GM19099 (cell line): ENCODE data around the gene MOV10L1.

Experiments
- POLR2A ChIP-seq: IDR thresholded peaks from 3 replicates; pipeline ENCODE4 v1.6.1; 2011; ENCODE audit warnings: low read depth; ENCODE audit not compliant: insufficient read length; ENCODE audit errors: extremely low read depth

The MOV10L1 gene

DNA sequence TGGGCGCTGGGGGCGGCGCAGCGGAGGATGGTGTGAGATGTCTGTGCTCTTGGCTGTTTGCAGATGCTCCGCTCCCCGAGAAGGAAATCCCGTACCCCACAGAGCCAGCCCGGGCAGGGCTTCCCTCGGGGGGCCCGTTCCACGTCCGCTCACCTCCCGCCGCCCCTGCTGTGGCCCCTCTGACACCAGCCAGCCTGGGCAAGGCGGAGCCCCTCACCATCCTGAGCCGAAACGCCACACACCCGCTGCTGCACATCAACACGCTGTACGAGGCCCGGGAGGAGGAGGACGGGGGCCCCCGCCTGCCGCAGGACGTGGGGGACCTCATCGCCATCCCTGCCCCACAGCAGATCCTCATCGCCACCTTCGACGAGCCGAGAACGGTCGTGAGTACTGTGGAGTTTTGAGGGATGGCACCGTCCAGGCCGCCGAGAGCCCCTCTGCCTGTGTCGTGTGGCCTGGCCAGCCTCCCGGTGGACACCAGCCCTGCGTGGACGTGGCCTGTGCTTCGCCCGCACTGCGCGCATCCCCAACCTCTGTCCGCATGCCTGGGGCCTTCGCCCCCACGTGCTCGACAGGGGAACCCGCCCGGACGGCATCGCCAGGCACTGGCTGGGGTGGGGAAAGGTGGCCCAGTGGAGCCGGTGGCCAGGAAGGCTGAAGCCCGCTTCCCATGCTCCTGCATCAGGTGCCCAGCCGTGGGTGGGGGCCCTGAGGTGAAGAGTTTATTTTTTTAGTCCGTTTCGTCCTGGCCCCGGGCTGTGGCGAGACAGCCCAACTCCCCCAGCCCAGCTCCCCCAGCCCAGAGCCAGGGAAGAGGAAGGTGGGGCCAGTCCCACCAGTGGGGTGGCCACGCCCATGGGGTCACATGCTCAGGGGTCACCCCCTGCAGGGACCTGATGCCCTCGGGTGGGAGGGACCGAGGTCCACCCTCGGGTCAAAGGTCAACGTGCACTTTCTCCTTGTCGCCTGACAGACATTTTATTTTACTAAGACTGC is 89.4 kb downstream of the MOV10L1 start:
- TF ChIP-seq POLR2A = no peak

DNA sequence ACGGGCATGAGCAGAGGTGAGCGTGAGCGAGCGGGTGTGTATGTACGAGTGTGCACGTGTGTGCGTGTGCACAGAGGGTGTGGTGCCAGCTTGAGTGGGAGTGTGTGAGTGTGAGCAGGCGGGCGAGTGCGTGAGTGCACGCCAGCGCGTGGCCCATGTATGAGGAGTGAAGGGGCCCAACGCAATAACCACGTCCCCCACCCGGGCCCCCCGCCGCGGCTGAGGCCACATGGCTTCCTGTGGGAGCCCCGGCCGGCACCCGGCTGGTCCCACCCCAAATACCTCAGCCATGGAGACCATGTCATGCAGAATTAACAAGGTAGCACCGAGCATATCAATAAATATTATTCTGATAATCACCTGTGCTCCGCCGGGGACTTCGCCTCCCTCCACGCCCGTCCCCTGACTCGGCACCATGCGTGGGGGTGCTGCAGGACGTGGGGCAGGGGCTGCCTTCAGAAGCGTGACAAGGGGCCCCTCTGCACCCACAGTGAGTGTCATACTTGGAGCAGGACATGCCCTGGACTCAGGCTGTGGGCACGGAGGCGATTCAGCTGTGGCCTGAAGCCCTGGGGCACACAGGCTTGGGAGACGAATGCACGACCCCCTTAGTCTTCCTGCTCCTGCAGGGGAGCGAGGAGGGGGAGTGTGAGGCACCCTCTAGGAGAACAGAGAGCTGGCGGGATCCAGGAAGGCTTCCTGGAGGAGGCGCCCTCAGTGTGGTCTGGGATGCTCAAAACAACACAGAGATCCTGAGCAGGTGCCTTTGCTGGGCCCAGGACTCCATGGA is 90.3 kb downstream of the MOV10L1 start:
- no peak for TF ChIP-seq POLR2A

DNA sequence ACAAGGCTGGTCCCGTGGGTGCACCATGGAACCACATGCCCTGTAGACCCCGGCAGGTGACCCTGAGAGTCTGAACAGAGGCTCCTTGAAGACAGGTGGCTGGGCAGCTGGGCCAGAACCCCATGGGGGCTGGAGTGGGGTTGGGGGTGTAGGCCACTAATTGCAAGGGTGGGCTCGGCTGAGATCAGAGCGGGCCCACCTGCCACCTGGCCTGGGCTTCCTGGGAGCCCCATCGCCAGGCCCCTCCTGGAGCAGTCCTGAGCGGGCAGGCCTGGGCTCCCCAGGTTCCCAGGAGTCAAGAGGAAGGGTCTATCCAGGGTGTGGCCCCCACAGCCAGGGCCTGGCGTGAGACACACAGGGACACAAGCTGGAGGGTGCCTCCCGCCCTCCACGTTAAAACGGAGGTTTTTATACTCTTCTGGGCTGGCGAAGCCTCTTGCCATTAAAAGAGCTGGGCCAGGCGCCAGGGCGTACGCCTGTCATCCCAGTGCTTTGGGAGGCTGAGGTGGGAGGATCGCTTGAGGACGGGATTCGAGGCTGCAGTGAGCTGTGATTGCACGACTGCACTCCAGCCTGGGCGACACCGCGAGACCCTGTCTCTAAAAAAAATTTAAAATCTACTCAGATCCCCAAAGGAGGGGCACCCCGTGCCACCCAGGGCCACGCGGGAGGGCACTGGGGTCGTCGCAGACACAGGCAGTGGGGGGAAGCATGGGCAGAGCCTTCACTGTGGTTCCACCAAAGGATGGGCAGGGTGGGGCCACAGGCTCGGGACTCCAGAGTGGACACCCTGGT is 91.1 kb downstream of the MOV10L1 start:
- TF ChIP-seq POLR2A = no peak

DNA sequence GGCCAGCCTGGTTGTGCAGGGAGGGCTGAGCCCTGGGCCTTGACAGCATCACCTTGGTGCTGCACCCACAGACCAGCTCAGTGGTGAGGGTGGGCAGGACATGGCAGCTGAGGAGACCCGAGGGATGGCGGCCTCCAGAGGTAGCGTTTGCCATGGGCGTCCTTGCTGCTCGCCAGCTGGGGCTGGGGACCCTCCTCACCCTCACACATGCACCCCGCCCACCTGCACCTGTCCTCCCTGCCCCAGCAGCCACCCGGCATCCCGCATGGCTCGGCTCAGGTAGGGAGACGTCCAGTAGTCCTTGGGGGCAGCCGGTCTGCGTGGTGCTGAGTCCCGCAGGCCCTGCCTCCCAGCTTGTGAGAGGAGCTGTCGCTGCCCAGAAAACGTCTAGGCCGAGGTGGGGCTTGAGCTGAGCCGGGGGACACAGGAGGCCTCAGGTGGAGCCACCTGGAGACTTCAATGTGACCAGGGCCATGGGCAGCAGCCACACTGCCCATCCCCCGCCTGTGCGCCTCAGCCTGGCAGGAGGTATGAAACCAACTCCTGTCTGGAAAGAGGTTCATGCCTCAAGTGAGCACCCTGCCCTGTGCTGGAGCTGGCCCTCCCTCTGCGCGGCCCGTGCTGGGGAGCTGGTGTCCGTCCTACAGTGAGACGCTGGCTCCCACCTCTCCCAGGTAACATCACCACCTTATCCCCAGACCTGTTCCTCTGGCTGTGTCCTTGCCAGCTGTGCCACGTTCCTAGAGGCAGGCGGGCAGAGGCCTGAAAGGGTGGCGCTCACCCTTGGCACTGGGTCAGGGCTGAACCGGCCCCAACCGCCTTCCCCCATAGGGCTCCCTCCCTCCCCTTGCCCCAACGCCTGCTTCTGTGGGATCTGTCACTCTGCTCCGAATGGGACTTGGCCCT is 92.6 kb downstream of the MOV10L1 start:
- no peak for TF ChIP-seq POLR2A

DNA sequence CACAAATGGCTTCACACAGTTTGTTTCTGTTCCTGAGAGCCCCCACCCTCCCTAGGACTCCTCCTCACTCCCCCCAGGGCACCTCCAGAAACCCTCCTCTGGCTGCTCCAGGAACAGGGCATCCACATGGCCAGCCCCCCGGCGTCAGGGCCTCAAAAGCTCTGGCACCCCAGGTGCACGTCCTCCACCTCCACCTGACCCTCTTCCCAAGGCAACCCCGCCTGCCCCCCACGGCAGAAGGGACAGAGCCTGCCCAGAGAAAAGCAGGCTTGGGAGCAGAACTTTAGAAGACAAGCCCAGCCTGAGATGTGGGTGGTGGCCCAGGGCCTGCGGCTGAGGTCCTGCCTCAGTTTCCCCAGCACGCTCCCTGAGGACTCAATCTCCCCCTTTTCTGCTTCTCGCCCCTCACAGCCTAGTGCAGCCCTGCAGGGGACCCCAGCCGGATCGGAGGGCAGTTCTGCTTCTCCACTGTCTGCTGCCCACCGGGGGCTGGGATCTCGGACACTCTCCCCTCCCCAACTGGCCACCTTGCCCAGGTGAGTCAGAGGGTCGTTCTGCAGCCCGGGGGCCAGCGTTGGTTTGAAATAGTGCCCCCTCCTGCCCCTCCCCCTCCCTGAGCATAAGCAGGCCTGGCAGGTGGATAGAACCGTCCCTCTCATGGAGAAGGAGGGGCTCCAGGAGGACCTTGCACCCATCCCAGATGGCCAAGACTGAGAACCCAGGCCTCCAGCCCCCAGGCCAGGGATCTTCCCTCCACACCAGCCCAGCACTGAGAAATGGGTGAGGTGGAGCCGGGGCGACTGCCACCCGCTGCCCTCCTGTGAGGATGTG is 93.5 kb downstream of the MOV10L1 start:
- TF ChIP-seq POLR2A = no peak

DNA sequence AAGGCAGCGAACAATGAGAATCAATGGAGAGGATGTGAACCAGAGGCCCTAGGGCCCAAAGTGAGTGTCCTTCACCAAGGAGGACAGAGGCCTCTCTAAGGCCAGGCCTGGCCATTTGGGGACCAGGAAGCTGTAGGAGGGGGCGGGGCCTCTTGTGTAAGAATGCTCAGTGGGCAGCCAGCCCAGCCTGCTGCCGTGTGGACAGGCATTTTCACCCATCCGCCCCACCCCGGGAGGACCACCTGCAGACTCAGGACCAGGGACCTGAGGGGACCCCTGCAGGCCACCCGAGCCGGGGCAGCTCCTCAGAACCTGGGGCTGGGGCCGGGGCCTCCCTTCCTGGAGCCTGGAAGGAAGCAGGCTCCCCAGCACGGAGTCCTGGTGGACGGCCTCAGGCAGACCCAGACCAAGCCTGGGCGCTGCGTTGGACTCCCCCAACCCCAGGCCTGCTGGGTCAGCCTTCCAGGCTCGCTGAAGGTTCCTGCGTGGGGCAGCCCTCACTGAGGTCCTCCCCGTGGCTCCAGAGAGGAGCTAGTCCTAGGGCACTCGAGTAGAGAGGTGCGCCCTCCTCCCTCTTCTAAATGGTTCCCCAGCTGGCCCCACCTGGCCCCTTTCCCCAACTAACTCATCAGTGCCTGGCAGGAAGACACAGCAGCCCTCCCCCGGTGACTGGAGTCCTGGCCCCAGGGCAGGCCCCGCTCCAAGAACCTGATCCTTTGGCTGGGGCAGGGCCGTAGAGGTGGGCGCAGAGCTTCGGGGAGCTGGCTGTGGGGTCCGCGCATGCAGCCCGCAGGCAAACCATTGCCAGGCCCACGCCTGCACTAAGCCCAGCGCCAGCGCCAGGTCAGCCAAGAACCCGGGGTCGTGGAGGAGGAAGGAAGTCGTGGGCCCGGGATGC is 94.4 kb downstream of the MOV10L1 start:
- TF ChIP-seq POLR2A = no peak

DNA sequence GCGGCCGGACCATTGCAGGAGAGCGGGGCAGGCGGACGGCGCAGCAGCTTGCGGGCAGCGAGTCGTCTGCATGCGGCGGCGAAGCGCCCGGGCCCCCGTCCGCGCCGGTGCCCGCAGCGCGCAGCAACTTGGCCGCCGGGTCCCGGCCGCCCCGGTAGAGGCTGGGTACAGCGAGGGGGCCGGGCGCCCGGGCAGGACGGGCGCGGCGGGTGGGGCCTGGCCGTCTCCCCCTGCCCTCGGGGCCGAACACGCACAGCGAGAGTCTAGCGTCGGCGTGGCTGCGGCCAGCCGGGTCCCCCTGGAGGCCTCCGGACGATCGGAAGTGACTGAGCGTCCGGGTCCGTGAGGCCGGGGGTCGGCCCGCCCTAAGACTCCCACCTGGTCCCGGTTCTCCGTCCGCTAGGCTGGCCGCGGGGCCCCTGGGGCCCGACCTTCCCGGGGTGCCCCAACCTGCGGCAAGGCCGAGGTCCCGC is 95.1 kb downstream of the MOV10L1 start:
- no peak for TF ChIP-seq POLR2A

DNA sequence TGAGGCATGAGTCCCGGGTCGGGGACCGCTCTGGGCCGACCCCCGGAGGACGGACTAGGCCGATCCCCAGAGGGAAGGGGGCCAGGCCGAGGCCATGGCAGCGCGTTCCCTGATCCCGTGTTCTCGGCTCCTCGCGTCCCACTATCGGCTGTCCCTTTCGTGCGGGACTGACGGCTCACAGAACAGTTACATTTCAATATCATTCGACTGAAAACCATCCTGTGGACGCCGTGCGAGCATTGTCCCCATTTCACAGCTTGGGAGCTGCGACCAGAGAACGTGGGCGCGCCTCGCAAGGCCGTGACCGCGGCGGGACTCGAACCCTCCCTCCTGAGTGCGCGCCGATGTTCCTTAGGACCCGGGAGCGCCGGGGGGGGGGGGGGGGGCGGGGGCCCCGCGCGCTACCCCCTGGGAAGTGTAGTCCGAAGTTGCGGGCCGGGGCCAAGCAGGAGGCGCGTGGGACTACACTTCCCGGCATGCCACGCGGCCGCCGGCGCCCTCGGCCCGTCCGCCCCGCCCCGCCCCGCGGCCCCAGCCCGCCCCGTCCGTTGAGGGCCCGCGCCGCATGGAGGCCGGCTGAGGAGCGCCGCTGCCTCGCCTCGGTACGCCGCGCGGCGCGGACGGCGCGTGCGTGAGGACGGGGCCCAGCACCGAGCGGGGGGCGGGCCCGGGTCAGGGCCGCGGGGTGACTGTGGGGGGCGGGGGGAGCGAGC is 95.7 kb downstream of the MOV10L1 start, which contains the start of gene TRABD:
TRABD (plus strand) TSS at position 539 of the 713 bp plus-strand sequence. CDS start 7,148 bp downstream, outside the sequence.
- TF ChIP-seq POLR2A = peak; percentile 59

DNA sequence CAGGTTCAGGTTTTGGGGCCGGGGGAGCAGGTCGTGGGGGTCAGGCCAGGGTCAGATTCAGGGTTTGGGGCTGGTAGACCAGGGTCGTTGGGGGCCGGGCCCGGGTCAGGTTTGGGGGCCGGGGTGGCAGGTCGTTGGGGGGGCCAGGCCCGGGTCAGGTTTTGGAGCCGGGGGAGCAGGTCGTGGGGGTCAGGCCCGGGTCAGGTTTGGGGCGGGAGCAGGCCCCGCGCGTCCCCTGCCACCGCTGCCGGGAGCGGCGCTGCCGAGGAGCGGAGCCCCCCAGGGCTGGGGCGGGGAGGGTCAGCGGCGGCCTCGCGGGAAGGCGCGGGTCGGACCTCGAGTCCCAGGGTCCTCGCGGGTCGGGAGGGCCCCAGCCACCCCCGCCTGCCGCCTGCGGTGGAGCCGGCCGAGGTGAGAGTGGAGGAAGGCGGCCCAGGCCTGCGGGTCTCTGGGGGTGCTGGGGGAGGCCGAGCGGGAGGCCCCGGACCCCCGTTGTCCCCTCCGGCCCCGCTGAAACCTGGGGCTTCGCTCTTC is 96.4 kb downstream of the MOV10L1 start:
- no peak for TF ChIP-seq POLR2A

DNA sequence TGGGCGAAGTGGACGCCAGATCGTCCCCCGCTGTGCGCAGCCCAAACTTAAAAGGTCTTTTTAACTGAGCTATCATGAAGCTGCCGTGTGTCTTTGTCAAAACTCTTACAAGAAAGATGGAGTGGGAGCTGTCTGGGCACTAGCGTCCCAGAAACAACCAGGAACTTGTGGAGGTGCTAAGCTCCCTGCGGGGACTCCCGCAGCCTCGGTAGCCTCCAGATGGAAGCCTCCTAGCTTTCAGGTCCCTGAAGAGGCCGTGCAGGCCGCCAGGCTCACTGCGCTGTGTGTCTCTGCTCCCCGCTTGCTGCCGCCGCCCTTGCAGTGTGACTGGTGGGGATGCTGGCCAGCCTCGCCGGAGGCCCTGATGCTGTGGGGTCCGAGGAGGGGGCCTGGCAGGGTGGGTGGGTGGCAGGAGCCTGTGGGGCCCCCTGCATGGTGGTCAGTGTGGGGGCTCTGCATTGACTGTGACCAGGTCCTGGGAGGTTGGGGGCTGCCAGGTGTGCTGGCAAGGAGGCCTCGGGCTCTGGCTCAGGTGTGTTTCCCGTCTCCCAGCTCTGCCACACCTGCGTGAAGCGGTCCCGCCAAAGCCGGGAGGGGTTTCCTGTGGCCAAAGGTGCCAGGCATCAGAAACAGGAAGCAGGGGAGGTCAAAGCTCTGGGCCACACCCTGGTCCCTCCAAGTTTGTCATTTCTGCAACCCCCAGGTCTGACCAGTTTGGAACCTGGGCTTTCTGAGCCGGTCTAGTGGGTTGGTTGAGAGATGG is 97.1 kb downstream of the MOV10L1 start:
- no peak for TF ChIP-seq POLR2A
